Neural progenitor cell (in vitro differentiated cells): Measurements from ENCODE around the gene CYP2D6.

ENCODE experiments used
- CTCF ChIP-seq: fragments of 200-600 bp; sonication (generic); IDR thresholded peaks from 2 replicates; pipeline ENCODE4 v1.5.1; 2017; ENCODE audit warnings: antibody characterized with exemption, mild to moderate bottlenecking
- EZH2 ChIP-seq: fragments of 200-600 bp; sonication (generic); IDR thresholded peaks from 2 replicates; pipeline ENCODE4 v1.6.1; 2017; ENCODE audit warnings: antibody characterized with exemption, mild to moderate bottlenecking, moderate library complexity
- EZH2phosphoT487 ChIP-seq: fragments of 200-600 bp; sonication (generic); IDR thresholded peaks from 2 replicates; pipeline ENCODE4 v1.6.1; 2017; ENCODE audit warnings: antibody characterized with exemption

DNA sequence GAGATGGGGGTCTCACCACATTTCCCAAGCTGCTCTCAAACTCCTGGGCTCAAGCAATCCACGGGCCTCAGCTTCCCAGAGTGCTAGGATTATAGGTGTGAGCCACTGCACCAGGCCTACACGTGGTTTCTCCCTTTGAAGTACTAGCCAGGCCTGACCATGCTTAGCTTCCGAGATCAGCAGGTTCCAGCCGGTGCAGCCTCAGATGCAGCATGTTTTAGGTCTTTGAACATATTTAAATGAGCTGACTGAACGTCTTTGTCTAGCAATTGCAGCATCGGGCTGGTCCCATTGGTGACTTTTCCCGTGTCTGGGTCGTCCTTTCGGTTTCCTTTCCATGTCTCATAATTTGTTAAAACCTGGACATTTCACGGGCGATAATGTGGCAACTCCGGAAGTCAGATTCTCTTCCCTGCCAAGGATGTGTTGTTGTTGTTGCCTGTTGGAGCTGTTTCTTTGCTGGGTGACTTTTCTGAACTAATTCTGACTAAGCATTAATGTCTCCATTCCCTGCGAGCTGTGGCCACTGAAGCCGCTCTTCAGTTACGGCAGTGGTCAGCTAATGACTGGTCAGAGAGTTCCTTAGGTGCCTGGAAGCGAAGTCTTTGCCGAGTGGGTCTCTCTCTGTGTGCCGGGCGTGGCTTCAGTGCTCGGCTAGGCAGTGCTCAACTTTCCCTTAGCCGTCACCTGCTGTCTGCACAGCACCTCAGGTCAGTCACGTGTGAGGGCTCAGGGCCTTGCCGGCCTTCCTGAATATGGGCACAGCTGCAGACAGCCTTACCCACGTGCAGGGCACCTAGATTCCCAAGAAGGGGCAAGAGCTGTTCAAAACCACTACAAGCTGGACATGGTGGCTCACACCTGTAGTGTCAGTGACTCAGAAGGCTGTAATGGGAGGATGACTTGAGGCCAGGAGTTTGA is 3.8 kb upstream of the CYP2D6 start:
- TF ChIP-seq CTCF (no peak), EZH2 (no peak), EZH2phosphoT487 (no peak)
